Liver (tissue), 9 donors: ENCODE measurements around the gene CEND1. TPM values are rescaled to one million over a fixed set of nuclear protein-coding genes. Genes with fewer than 3 reads are reported as not detected.

ENCODE experiments used
- DNase-seq: peaks from one replicate; pipeline ENCODE4 v3.0.0-alpha.2; 2017; ENCODE audit warnings: low spot score
- H3K27ac ChIP-seq, 2 donors: one replicate each; pipeline ENCODE4 v1.7.0; 2013; ENCODE audit warnings: inconsistent platforms in 2 of 2, low read length in 2 of 2, control low read depth in 1 of 2, low read depth in 1 of 2, mild to moderate bottlenecking in 1 of 2
- H3K27me3 ChIP-seq, 4 donors: one replicate each; pipeline versions ENCODE4 v1.6.1 to v1.7.0; 2013; ENCODE audit warnings: low read length in 3 of 4, inconsistent platforms in 1 of 4, mild to moderate bottlenecking in 1 of 4, moderate library complexity in 1 of 4; ENCODE audit not compliant: control insufficient read depth in 4 of 4, insufficient read depth in 4 of 4
- H3K36me3 ChIP-seq, 4 donors: one replicate each; pipeline versions ENCODE4 v1.6.1 to v1.7.0; 2013; ENCODE audit warnings: low read length in 3 of 4, mild to moderate bottlenecking in 3 of 4, low read depth in 1 of 4, moderate library complexity in 1 of 4; ENCODE audit not compliant: control insufficient read depth in 4 of 4, insufficient read depth in 3 of 4
- H3K4me1 ChIP-seq, 4 donors: one replicate each; pipeline versions ENCODE4 v1.6.1 to v1.7.0; 2013; ENCODE audit warnings: low read length in 3 of 4, mild to moderate bottlenecking in 3 of 4, moderate library complexity in 1 of 4; ENCODE audit not compliant: control insufficient read depth in 4 of 4, insufficient read depth in 4 of 4
- H3K4me3 ChIP-seq, 3 donors: one replicate each; pipeline versions ENCODE4 v1.6.1 to v1.7.0; 2013; ENCODE audit warnings: low read length in 3 of 3, control low read depth in 1 of 3, low read depth in 1 of 3, mild to moderate bottlenecking in 1 of 3
- H3K9ac ChIP-seq, 2 donors: one replicate each; pipeline ENCODE4 v1.7.0; 2013; ENCODE audit warnings: low read length in 2 of 2, mild to moderate bottlenecking in 2 of 2, moderate library complexity in 2 of 2, control low read depth in 1 of 2, low read depth in 1 of 2
- H3K9me3 ChIP-seq, 4 donors: one replicate each; pipeline versions ENCODE4 v1.6.1 to v1.7.0; 2013; ENCODE audit warnings: low read length in 3 of 4; ENCODE audit not compliant: control insufficient read depth in 4 of 4
- EGR1 ChIP-seq, 2 donors: IDR thresholded peaks; 2 replicates each; pipeline ENCODE4 v1.6.1; 2016 to 2018; ENCODE audit warnings: antibody characterized with exemption in 2 of 2, low read depth in 2 of 2
- FOXA1 ChIP-seq: IDR thresholded peaks from 2 replicates; pipeline ENCODE4 v1.6.1; 2016; ENCODE audit warnings: antibody characterized with exemption
- FOXA2 ChIP-seq: IDR thresholded peaks from 2 replicates; pipeline ENCODE4 v1.6.1; 2016; ENCODE audit warnings: antibody characterized with exemption
- GABPA ChIP-seq, 2 donors: IDR thresholded peaks in 1 of 2; conservative IDR thresholded peaks in 1 of 2; 2 replicates each; pipeline ENCODE4 v1.6.1; 2016; ENCODE audit warnings: antibody characterized with exemption in 2 of 2, mild to moderate bottlenecking in 1 of 2, moderate library complexity in 1 of 2
- HNF4G ChIP-seq: IDR thresholded peaks from 2 replicates; pipeline ENCODE4 v1.6.1; 2016; ENCODE audit warnings: antibody characterized with exemption
- JUND ChIP-seq, 2 donors: IDR thresholded peaks; 2 replicates each; pipeline ENCODE4 v1.6.1; 2016; ENCODE audit warnings: antibody characterized with exemption in 2 of 2
- NR2F2 ChIP-seq: IDR thresholded peaks from 2 replicates; pipeline ENCODE4 v1.6.1; 2016; ENCODE audit warnings: antibody characterized with exemption
- RAD21 ChIP-seq, 2 donors: IDR thresholded peaks; 2 replicates each; pipeline ENCODE4 v1.6.1; 2016; ENCODE audit warnings: antibody characterized with exemption in 2 of 2, mild to moderate bottlenecking in 2 of 2
- RXRA ChIP-seq, 2 donors: IDR thresholded peaks; 2 replicates each; pipeline ENCODE4 v1.6.1; 2017 to 2018; ENCODE audit warnings: antibody characterized with exemption in 2 of 2, mild to moderate bottlenecking in 1 of 2
- TAF1 ChIP-seq: conservative IDR thresholded peaks from 2 replicates; pipeline ENCODE4 v1.6.1; 2016; ENCODE audit warnings: antibody characterized with exemption, mild to moderate bottlenecking
- WGBS: extraction: QIAGEN DNeasy Blood & Tissue Kit; methylation state at CpG from one replicate; pipeline ENCODE4 v1.1.7; 2013; 5-methylcytosine and 5-hydroxymethylcytosine counted together
- polyA plus RNA-seq, 2 donors: library from polyadenylated mRNA; stranded (reverse) in 1 of 2; unstranded in 1 of 2; fragments of 200-250 nt in 1 of 2; fragments of >200 nt in 1 of 2; fragmentation: Nextera tagmentation in 1 of 2; extraction: Ambion mirVana in 1 of 2; gene quantifications; one replicate each; pipeline versions ENCODE4 v1.2.1 to v1.2.3, GENCODE V29; 2013 to 2015
- total RNA-seq, 2 donors: library from RNA; depleted of rRNA; stranded (reverse); fragments of >200 nt; gene quantifications; one replicate each; pipeline ENCODE4 v1.2.3, GENCODE V29; 2014
- TF ChIP-seq, protein P1 (sequence below): IDR thresholded peaks from 2 replicates; pipeline ENCODE4 v1.6.1; 2016; ENCODE audit warnings: antibody characterized with exemption
- TF ChIP-seq, protein P2 (sequence below): fragments of 150-350 bp; IDR thresholded peaks from 2 replicates; pipeline ENCODE4 v1.5.1; 2017; ENCODE audit warnings: improper control_type of control experiment, low read depth, low read length; ENCODE audit not compliant: missing input control
- TF ChIP-seq, protein P3 (sequence below): IDR thresholded peaks from 2 replicates; pipeline ENCODE4 v1.6.1; 2016; ENCODE audit warnings: antibody characterized with exemption
- TF ChIP-seq, protein P4 (sequence below): IDR thresholded peaks from 2 replicates; pipeline ENCODE4 v1.6.1; 2016; ENCODE audit warnings: antibody characterized with exemption, mild to moderate bottlenecking
- donor health status: healthy.
- donor health status: healthy.
- donor health status: healthy.
- donor health status: healthy.
- donor health status: healthy.

Gene CEND1
- total and polyA plus RNA-seq, 4 donors: not detected

DNA sequence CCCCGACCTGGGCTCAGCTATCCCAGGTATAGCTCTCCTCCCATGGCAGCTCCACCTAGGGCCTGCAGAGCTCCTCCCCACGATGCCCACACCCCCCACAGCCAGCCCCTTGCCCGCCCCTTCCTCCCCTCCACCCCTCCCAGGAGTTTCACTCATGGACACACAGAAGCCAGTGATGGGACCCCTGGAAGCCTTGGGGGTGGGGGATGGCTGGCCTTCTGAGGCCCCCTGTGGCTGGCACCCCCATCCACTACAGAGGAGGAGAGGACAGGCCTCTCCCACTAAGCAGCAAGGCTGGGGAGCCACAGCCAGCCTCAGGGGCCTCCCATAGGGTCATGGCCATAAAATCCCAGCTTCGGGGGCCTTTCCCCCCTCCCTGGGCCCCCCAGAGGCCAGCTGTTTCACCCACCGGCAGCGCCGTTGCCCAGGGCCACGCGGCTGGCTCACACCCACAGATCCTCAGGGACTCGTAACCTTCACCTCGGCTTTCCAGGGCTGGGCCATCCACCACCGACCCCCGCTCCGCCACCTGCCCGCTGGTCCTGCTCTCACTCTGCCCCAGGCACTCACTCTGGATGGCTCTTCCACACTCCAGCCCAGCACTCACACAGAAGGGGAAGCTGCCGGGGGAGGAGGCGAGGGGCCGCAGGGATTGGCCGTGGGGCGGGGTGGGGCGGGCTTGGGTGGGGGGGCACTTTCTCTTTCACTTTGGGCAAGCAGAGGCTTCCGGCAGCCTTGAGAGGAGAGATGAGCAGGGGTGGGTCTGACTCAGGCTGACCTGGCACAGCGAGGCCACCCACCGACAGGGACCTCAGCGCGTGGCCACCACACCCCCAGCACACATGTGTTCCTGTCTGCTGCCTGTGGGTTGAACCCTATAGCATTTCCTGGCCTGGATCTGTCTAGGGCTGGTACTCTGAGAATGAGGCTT lies 6.0 kb upstream of the CEND1 start:
- H3K9ac ChIP-seq: peak overlapping the region; percentile 87 to 91
- peak overlapping the region; percentile 97 to 98 for H3K27ac ChIP-seq
- H3K36me3 ChIP-seq: peaks cover 0 to 12% (median 6%) of the 10 kb centered on the region in 4 donors
- H3K4me1 ChIP-seq: peaks cover 11 to 47% (median 28%) of the 10 kb centered on the region in 4 donors
- TF ChIP-seq RXRA (IDR thresholded peaks at IDR 0.05) (peak in 1 of 2 donors; percentile 16), FOXA1 (no peak)
- peak overlapping the region; percentile 71 to 83 (median 77) for H3K4me3 ChIP-seq
- H3K9me3 ChIP-seq: no peaks in the 10 kb centered on the region
- 3% methylated on average over 26 of the region's 26 CpGs for WGBS
- peak; percentile 77 for DNase-seq
- no peaks in the 10 kb centered on the region for H3K27me3 ChIP-seq

DNA sequence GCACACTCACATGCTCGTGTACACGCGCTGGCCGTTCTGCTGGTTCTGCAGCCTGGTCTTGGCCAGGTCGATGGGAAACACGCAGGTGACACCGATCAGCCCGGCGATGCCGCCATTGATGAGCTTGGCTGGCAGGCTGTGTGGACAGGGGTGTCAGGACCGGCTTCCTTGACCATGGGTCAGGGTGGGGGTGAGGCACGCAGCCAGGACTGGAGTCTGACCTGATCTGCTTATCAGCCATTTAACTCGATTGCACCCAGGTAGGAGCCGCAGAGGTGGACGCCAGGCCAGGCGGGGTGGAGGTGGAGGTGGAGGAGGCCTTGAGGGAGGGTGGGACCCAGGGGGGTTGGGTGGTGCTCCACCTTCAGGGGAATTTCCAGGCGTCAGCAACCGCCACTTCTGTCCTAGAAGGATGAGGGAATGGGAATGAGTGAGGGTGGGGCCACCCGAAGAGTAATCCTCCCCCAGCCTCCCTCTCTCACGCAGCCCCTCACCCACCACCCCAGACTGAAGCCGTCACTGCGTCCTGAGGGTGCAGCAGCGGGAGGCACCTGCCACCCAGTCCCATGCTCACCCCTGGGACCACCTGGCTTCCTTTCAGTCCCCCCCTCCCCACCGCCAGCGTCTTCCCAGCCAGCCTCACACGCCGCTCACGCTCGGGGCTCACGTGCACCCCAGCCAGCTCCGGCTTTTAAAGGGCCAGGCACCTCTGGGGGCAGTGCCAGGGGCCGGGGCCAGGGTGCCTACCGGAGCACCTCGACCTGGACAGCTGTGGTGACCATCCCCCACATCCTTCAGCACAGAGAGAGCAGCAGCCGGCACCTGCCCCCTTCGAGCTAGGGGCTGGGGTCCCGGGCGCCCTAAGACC lies 5.1 kb upstream of the CEND1 start:
- TF ChIP-seq, protein P1, sequence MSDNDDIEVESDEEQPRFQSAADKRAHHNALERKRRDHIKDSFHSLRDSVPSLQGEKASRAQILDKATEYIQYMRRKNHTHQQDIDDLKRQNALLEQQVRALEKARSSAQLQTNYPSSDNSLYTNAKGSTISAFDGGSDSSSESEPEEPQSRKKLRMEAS: no peak
- TF ChIP-seq, protein P2, sequence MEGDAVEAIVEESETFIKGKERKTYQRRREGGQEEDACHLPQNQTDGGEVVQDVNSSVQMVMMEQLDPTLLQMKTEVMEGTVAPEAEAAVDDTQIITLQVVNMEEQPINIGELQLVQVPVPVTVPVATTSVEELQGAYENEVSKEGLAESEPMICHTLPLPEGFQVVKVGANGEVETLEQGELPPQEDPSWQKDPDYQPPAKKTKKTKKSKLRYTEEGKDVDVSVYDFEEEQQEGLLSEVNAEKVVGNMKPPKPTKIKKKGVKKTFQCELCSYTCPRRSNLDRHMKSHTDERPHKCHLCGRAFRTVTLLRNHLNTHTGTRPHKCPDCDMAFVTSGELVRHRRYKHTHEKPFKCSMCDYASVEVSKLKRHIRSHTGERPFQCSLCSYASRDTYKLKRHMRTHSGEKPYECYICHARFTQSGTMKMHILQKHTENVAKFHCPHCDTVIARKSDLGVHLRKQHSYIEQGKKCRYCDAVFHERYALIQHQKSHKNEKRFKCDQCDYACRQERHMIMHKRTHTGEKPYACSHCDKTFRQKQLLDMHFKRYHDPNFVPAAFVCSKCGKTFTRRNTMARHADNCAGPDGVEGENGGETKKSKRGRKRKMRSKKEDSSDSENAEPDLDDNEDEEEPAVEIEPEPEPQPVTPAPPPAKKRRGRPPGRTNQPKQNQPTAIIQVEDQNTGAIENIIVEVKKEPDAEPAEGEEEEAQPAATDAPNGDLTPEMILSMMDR: no peak
- TF ChIP-seq TAF1 (no peak), RAD21 (IDR thresholded peaks at IDR 0.05) (no peak), GABPA (IDR thresholded peaks at IDR 0.05 in 1 of 2, conservative IDR thresholded peaks at IDR 0.05 in 1 of 2) (no peak), HNF4G (no peak), FOXA1 (no peak), EGR1 (IDR thresholded peaks at IDR 0.05; ENCODE audit: low read depth in 2 of 2) (no peak), NR2F2 (no peak), JUND (IDR thresholded peaks at IDR 0.05) (no peak), FOXA2 (no peak), RXRA (IDR thresholded peaks at IDR 0.05) (no peak)
- TF ChIP-seq, protein P3, sequence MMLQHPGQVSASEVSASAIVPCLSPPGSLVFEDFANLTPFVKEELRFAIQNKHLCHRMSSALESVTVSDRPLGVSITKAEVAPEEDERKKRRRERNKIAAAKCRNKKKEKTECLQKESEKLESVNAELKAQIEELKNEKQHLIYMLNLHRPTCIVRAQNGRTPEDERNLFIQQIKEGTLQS: no peak
- TF ChIP-seq, protein P4, sequence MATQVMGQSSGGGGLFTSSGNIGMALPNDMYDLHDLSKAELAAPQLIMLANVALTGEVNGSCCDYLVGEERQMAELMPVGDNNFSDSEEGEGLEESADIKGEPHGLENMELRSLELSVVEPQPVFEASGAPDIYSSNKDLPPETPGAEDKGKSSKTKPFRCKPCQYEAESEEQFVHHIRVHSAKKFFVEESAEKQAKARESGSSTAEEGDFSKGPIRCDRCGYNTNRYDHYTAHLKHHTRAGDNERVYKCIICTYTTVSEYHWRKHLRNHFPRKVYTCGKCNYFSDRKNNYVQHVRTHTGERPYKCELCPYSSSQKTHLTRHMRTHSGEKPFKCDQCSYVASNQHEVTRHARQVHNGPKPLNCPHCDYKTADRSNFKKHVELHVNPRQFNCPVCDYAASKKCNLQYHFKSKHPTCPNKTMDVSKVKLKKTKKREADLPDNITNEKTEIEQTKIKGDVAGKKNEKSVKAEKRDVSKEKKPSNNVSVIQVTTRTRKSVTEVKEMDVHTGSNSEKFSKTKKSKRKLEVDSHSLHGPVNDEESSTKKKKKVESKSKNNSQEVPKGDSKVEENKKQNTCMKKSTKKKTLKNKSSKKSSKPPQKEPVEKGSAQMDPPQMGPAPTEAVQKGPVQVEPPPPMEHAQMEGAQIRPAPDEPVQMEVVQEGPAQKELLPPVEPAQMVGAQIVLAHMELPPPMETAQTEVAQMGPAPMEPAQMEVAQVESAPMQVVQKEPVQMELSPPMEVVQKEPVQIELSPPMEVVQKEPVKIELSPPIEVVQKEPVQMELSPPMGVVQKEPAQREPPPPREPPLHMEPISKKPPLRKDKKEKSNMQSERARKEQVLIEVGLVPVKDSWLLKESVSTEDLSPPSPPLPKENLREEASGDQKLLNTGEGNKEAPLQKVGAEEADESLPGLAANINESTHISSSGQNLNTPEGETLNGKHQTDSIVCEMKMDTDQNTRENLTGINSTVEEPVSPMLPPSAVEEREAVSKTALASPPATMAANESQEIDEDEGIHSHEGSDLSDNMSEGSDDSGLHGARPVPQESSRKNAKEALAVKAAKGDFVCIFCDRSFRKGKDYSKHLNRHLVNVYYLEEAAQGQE: no peak
- no peak for DNase-seq
- H3K9ac ChIP-seq: peak overlapping the region in 1 of 2 donors; percentile 22
- no peaks in the 10 kb centered on the region for H3K27me3 ChIP-seq
- peak overlapping the region; percentile 97 to 98 for H3K27ac ChIP-seq
- H3K9me3 ChIP-seq: no peaks in the 10 kb centered on the region
- H3K4me3 ChIP-seq: peak overlapping the region; percentile 45 to 83 (median 77)
- peaks cover 11 to 47% (median 29%) of the 10 kb centered on the region in 4 donors for H3K4me1 ChIP-seq
- 34% methylated on average over 38 of the region's 38 CpGs for WGBS
- peaks cover 0 to 11% (median 6%) of the 10 kb centered on the region in 4 donors for H3K36me3 ChIP-seq
